LNCAP (cell line): ENCODE data around the gene DDC.

Experiments used
- CTCF ChIP-seq: fragments of 450-650 bp; IDR thresholded peaks from 2 replicates; pipeline ENCODE4 v1.5.1; 2017; ENCODE audit warnings: mild to moderate bottlenecking

The DDC gene

DNA sequence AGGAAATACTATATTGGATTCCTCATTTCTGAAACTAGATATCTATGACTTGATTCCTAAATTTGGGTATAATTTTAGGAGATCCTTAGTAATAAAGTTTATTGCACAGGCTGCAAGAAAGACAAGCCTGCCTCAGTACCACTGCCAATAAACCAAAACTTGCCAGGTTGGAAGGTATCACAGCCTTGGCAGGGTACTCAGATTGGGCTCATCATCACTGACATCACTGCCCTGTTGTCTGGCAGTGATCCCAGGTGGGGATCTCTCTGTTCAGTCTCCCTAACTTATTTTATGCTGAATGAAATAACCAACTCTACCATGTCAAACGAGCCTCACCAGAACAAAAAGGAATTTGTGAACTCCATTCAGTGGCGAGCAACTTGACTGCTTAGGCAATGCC is 133.9 kb downstream of the DDC start:
- TF ChIP-seq CTCF, result no peak

GRCh38 chr7:50428911-50429310 is 136.3 kb downstream of the DDC start:
- TF ChIP-seq CTCF, result no peak

DNA sequence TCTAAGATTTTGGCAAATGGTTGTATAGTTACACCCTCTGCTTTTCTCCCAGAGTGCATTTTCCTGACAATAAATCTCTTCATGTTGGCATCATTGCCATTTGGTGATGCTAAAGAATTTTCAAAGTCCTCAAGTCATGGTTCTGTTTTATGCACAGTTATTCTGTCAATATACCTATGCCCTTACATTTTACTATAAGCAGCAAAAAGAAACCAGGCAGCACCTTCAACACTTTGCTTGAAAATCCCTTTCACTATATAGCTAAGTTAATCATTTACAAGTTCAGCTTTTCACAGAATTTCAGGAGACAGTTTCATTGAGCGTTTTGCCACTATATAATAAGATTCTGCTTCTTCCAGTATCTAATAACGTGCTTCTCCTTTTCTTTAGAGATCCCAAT is 137.7 kb downstream of the DDC start:
- no peak for TF ChIP-seq CTCF

DNA sequence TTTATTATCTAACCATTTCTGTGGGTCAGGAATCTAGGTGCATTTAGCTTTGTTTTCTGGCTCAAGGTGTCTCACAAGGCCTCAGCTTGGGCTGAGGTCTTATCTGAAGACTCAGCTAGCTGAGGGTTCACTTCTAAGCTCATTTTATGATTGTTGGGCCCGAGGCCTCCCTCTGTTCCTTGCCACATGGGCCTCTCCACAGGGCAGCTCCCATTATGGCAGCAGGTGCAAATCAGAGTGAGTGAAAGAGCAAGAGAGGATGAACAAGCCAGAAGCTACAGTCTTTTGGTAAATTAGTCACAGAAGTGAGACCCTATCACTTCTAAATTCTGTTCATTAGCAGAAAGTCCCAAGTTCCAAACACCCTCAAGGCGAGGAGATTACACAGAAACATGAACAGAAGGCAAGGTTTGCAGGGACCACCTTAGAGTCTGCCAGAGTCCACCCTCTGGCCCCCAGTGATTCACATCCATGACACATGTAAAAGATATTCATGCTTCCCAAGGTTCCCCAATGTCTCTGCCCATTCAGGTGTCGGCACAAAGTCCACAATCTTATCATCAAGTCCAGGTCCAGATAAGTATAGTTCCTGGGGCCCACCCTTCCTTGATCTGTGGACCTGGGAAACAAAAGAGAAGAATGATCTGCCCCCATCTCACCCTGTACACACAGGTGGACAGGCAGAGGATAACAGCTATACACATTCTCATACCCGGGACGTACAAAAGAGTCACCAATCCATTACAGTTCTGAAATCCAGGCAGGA is 138.7 kb downstream of the DDC start:
- TF ChIP-seq CTCF, result no peak

GRCh38 chr7:50425318-50425717 is 139.9 kb downstream of the DDC start:
- TF ChIP-seq CTCF, result no peak

DNA sequence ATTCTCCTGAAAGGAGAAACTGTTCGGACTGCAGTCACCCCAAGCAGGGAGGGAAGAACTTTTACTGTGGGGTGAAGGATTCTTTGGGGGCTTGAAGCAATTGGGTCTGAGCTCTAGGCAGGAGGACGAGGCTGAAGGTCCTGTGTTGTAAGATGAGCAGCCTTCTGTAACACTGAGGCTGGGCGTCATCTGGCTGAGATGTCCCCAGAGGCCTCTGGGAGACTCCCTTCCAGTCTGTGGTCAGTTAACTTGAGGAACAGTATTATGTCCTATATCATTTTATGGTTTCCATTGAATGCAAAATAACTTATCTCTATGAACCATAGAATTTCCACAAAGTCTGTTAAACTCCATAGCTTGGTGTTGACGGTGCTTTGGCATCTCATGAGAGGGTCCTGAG is 141.3 kb downstream of the DDC start:
- TF ChIP-seq CTCF, result no peak

GRCh38 chr7:50422858-50423257 is 142.3 kb downstream of the DDC start:
- no peak for TF ChIP-seq CTCF

DNA sequence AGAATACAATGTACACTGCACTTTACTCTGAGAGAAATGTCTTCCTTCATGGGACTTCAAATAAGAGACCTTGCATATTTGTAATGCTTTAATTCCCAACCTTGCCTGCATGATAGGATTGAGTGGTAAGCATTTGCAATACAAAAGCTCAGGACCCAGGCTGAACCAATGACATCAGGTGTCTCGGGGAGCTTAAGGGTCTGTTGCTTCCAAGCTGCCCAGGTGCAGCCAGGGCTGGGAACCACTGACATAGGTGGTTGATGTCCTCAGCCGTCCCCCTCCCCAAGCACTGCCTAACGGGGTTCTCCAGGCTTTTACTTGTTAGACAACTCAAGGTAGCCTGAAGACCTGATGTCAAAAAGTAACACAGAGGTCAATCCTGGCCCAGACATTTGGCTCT is 144.2 kb downstream of the DDC start:
- TF ChIP-seq CTCF, result no peak
